ENCODE data around the gene ZNF784. TPM values are rescaled to one million over a fixed set of nuclear protein-coding genes. Genes with fewer than 3 reads are reported as not detected.

ZNF784 gene
- total and polyA plus RNA-seq, 2 of the 13 experiments (the other 11 are each of a cell fraction or from before 2014, with no cell fraction given) = 4.1 to 4.2 TPM

DNA sequence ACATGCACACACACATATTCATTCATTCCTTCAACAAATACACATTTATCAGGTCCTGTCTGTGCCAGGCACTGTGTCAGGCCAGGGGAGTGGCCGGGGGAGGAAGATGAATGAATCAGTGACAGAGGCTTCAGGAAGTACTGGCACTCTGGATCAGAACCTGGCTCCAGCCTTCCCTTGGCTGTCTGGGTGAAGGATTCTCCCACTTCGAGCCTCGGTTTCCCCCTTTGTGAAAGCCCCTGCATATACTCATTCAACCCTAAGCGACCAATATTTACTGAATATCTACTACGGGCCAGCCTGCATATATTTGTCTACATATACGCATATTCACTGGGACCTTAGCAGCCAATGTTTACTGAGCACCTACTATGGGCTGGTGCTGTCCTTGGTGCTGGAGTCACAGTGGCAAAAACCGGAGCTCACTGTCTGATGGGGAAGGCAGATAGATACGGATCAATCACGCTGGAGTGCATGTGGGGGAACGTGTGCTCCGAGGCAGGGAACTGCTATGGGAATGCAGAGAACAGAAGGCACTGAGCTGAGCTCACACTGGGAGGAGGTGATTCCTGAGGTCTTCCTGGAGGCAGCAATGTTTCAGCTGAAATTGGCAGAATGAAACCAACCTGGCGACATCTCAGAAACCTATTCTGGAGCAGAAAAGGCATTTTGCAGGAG, 43.1 kb downstream of the ZNF784 start (continued):
- TF ChIP-seq, protein P1, sequence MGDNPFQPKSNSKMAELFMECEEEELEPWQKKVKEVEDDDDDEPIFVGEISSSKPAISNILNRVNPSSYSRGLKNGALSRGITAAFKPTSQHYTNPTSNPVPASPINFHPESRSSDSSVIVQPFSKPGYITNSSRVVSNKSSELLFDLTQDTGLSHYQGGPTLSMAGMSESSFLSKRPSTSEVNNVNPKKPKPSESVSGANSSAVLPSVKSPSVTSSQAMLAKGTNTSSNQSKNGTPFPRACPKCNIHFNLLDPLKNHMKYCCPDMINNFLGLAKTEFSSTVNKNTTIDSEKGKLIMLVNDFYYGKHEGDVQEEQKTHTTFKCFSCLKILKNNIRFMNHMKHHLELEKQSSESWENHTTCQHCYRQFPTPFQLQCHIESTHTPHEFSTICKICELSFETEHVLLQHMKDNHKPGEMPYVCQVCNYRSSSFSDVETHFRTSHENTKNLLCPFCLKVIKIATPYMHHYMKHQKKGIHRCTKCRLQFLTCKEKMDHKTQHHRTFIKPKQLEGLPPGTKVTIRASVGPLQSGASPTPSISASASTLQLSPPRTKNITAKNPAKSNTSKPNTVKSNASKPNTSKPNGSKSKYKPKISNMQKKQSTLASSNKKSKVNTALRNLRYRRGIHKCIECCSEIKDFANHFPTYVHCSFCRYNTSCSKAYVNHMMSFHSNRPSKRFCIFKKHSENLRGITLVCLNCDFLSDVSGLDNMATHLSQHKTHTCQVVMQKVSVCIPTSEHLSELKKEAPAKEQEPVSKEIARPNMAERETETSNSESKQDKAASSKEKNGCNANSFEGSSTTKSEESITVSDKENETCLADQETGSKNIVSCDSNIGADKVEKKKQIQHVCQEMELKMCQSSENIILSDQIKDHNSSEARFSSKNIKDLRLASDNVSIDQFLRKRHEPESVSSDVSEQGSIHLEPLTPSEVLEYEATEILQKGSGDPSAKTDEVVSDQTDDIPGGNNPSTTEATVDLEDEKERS (CRISPR knock-in tag; IDR thresholded peaks at IDR 0.05) = peak; percentile 71; the same call in 1 of the 2 replicates

- Histone ChIP-seq H3K4me2 (ENCODE audit: low read depth, low read length) (peak within 1 kb of the TSS; percentile 93), H3K9ac (ENCODE audit: insufficient read depth, low read depth, low read length) (peak within 1 kb of the TSS; percentile 85), H3K4me3 (replicated peaks in 1 of 3; ENCODE audit: insufficient read depth in 1 of 3, low read depth in 2 of 3, low read length in 3 of 3) (peak within 1 kb of the TSS; percentile 88 to 97 (median 95)), H3K27ac (ENCODE audit: extremely low read length, insufficient read depth, low read length) (peak within 1 kb of the TSS; percentile 79), H3K27me3 (ENCODE audit: control insufficient read depth in 1 of 2, insufficient read depth in 2 of 2, low read length in 2 of 2) (no peaks in the 10 kb centered on the region), H3K4me1 (ENCODE audit: insufficient read depth, low read length) (peaks cover 43% of the 10 kb centered on the region), H4K20me1 (ENCODE audit: insufficient read depth, low read length) (no peaks in the 10 kb centered on the region), H2AFZ (ENCODE audit: low read length) (no peak within 1 kb of the TSS), H3K9me3 (ENCODE audit: low read length) (no peaks in the 10 kb centered on the region), H3K36me3 (replicated peaks in 1 of 2; ENCODE audit: control insufficient read depth in 1 of 2, insufficient read depth in 2 of 2, low read length in 2 of 2) (0 out of 5 replicates have a peak, but pooled peaks cover 0 to 8% of the 10 kb centered on the region in 2 experiments), H3K79me2 (ENCODE audit: insufficient read depth, low read length) (peaks cover 9% of the 10 kb centered on the region)
- FAIRE-seq = no peak
- WGBS (ENCODE audit: low lambda C conversion rate) = 2% methylated on average over 11 of the region's 24 CpGs
- intact Hi-C loops (cut with micrococcal nuclease; ENCODE audit: unreplicated experiment) (loop anchor here (2.0 to 10.0 kb wide), 4 partner anchors 18 to 66 kb away; partner anchors contain the start of gene FIZ1), in situ Hi-C loops (cut with HindIII; ENCODE audit: extremely low pct_ligation_motif_present, low pct_unique_long_range_greater_than_20kb) (no loop called here)
- POLR2A ChIA-PET = interaction anchor here (1.0 to 2.6 kb wide), 6 partner anchors 18 to 119 kb away, joined by 3 to 45 read pairs (median 4); partner anchors contain the start of genes FIZ1, ISOC2, ZNF524 and ZNF628
- peak; percentile 64 for ATAC-seq
- DNase-seq (ENCODE audit: low spot score) = peak; percentile 80
- no TSS peak for BruUV-seq (replicated peaks)
- CTCF ChIA-PET (ENCODE audit: low intra/inter-chr PET ratio, low total read pairs) = no interaction called here
- TF ChIP-seq ZNF615 (CRISPR knock-in tag; IDR thresholded peaks at IDR 0.05; ENCODE audit: borderline replicate concordance) (no peak), FOSL2 (CRISPR knock-in tag; IDR thresholded peaks at IDR 0.05) (peak; percentile 61; the same call in 1 of the 2 replicates), ZBTB46 (CRISPR knock-in tag; IDR thresholded peaks at IDR 0.05; ENCODE audit: borderline replicate concordance) (no peak), PCBP2 (optimal IDR thresholded peaks at IDR 0.05; ENCODE audit: low read depth, low read length, poor library complexity, severe bottlenecking) (no peak), ZNF225 (CRISPR knock-in tag; IDR thresholded peaks at IDR 0.05) (no peak), KDM5A (IDR thresholded peaks at IDR 0.05; ENCODE audit: borderline replicate concordance, low read length) (peak; percentile 78; the same call in 1 of the 2 replicates), ZFP41 (CRISPR knock-in tag; IDR thresholded peaks at IDR 0.05; ENCODE audit: borderline replicate concordance) (no peak), ARNT2 (CRISPR knock-in tag; IDR thresholded peaks at IDR 0.05; ENCODE audit: low read depth) (no peak), ZNF546 (CRISPR knock-in tag; conservative IDR thresholded peaks at IDR 0.05) (peak; percentile 4; the same call in 1 of the 2 replicates), ZNF12 (CRISPR knock-in tag; IDR thresholded peaks at IDR 0.05) (peak; percentile 52; the same call in 1 of the 2 replicates), ZNF619 (CRISPR knock-in tag; IDR thresholded peaks at IDR 0.05) (no peak), DNMT3B (CRISPR knock-in tag; conservative IDR thresholded peaks at IDR 0.05) (0 out of 2 replicates have a peak, but pooled peaks have one; percentile 4), ZNF879 (CRISPR knock-in tag; IDR thresholded peaks at IDR 0.05) (no peak), ZNF354B (CRISPR knock-in tag; IDR thresholded peaks at IDR 0.05) (0 out of 2 replicates have a peak, but pooled peaks have one; percentile 45), KDM4B (CRISPR knock-in tag; IDR thresholded peaks at IDR 0.05) (no peak)
These were observed 43.7 kb downstream of the ZNF784 start, which contains the start of gene ZNF579 for GRCh38 chr19:55580628-55581144. TSS of gene ZNF579 (minus strand) at chr19:55580848. CDS start at chr19:55579639, 1,209 bp downstream.

Data from HepG2 (cell line).